SK-N-SH treated with all-trans-retinoic acid at 6 μM for 48 hours (cell line): ENCODE results near the gene PVALEF.

ENCODE experiments used
- ATAC-seq: fragments of 200-7000 bp; cut with Tn5 transposase; 3 replicates; pipeline ENCODE4 v1.9.1; 2020; ENCODE audit warnings: mild to moderate bottlenecking, moderate library complexity
- BACH2 ChIP-seq: fragments of 250-450 bp; sonication (Bioruptor Pico); IDR thresholded peaks from 2 replicates; pipeline ENCODE4 v1.9.0; 2021; ENCODE audit warnings: mild to moderate bottlenecking, borderline replicate concordance
- SNAI2 ChIP-seq: fragments of 250-450 bp; sonication (Bioruptor Pico); IDR thresholded peaks from 2 replicates; pipeline ENCODE4 v1.5.0; 2020; ENCODE audit warnings: mild to moderate bottlenecking, moderate library complexity
- TOX ChIP-seq: fragments of 250-450 bp; sonication (Bioruptor Pico); IDR thresholded peaks from 2 replicates; pipeline ENCODE4 v1.8.0; 2021; ENCODE audit warnings: mild to moderate bottlenecking, moderate library complexity, borderline replicate concordance
- ZFP30 ChIP-seq: fragments of 450-650 bp; formaldehyde crosslinking; IDR thresholded peaks from 2 replicates; pipeline ENCODE4 v1.5.0; 2022; ENCODE audit warnings: mild to moderate bottlenecking, moderate library complexity

PVALEF gene

GRCh38 chr17:81231766-81232581, 66.7 kb downstream of the PVALEF start:
- TF ChIP-seq TOX (CRISPR knock-in tag) (no peak), BACH2 (CRISPR knock-in tag) (no peak), ZFP30 (CRISPR knock-in tag) (no peak), SNAI2 (CRISPR knock-in tag) (no peak)
- ATAC-seq = no peak
